GM23338 (cell line): ENCODE measurements around the gene CCS. TPM values are rescaled to one million over a fixed set of nuclear protein-coding genes. Genes with fewer than 3 reads are reported as not detected.
"Not testable (repeated sequence)": the region's sequence is repeated elsewhere in the genome, so short reads cannot be mapped to it uniquely, and the experiment has no call there.

Experiments
- ATAC-seq: fragments of 200-7000 bp; cut with Tn5 transposase; 3 replicates; pipeline ENCODE4 v1.9.1; 2020
- DNase-seq: peaks from one replicate; pipeline ENCODE4 v3.0.0-alpha.2; 2015; ENCODE audit warnings: low spot score
- H2AFZ ChIP-seq: fragments of 200-600 bp; sonication (generic); 2 replicates; pipeline ENCODE4 v1.8.0; 2016; ENCODE audit warnings: antibody characterized with exemption, mild to moderate bottlenecking, moderate library complexity
- H3F3A ChIP-seq: fragments of 200-600 bp; sonication (generic); replicated peaks from 2 replicates; pipeline ENCODE4 v1.8.0; 2017; ENCODE audit warnings: antibody characterized with exemption, mixed run types, low read depth
- H3K27ac ChIP-seq: fragments of 200-600 bp; sonication (generic); 2 replicates; pipeline ENCODE4 v1.6.1; 2016; ENCODE audit warnings: low read depth
- H3K27me3 ChIP-seq: fragments of 200-600 bp; sonication (generic); 2 replicates; pipeline ENCODE4 v1.8.0; 2016; ENCODE audit warnings: mild to moderate bottlenecking, mixed run types, moderate library complexity; ENCODE audit not compliant: insufficient read depth
- H3K36me3 ChIP-seq: fragments of 200-600 bp; sonication (generic); 2 replicates; pipeline ENCODE4 v1.8.0; 2016; ENCODE audit warnings: mild to moderate bottlenecking; ENCODE audit not compliant: insufficient read depth
- H3K4me1 ChIP-seq: fragments of 200-600 bp; sonication (generic); 2 replicates; pipeline ENCODE4 v1.8.0; 2016; ENCODE audit warnings: mild to moderate bottlenecking, moderate library complexity; ENCODE audit not compliant: insufficient read depth
- H3K4me2 ChIP-seq: fragments of 200-600 bp; sonication (generic); 2 replicates; pipeline ENCODE4 v1.7.1; 2017; ENCODE audit warnings: mixed run types
- H3K4me3 ChIP-seq: fragments of 200-600 bp; sonication (generic); 2 replicates; pipeline ENCODE4 v1.6.1; 2016; ENCODE audit warnings: mixed run types
- H3K79me2 ChIP-seq: fragments of 200-600 bp; sonication (generic); replicated peaks from 2 replicates; pipeline ENCODE4 v1.8.0; 2017; ENCODE audit warnings: mild to moderate bottlenecking; ENCODE audit not compliant: insufficient read depth
- H3K9me2 ChIP-seq: fragments of 200-600 bp; sonication (generic); 2 replicates; pipeline ENCODE4 v1.8.0; 2017; ENCODE audit not compliant: insufficient read depth
- H4K20me1 ChIP-seq: fragments of 200-600 bp; sonication (generic); replicated peaks from 2 replicates; pipeline ENCODE4 v1.8.0; 2017; ENCODE audit warnings: mild to moderate bottlenecking; ENCODE audit not compliant: insufficient read depth
- H3K27ac Mint-ChIP-seq: 2 replicates; pipeline ENCODE4 v1.8.0; 2020; ENCODE audit warnings: inconsistent platforms, mild to moderate bottlenecking, moderate library complexity, mixed read lengths
- H3K27me3 Mint-ChIP-seq: 3 replicates; pipeline ENCODE4 v1.8.0; 2022; ENCODE audit warnings: low read depth, mild to moderate bottlenecking, moderate library complexity, mixed read lengths, inconsistent platforms; ENCODE audit not compliant: insufficient read depth, poor library complexity
- H3K36me3 Mint-ChIP-seq: 3 replicates; pipeline ENCODE4 v1.8.0; 2021; ENCODE audit warnings: low read depth, mild to moderate bottlenecking, inconsistent platforms, moderate library complexity, mixed read lengths
- H3K4me1 Mint-ChIP-seq: 3 replicates; pipeline ENCODE4 v1.8.0; 2020; ENCODE audit warnings: mild to moderate bottlenecking, inconsistent platforms, mixed read lengths
- H3K4me3 Mint-ChIP-seq: 3 replicates; pipeline ENCODE4 v1.8.0; 2021; ENCODE audit warnings: moderate library complexity, mild to moderate bottlenecking, inconsistent platforms, mixed read lengths
- H3K9me3 Mint-ChIP-seq: 3 replicates; pipeline ENCODE4 v1.8.0; 2020; ENCODE audit warnings: moderate library complexity, mild to moderate bottlenecking, inconsistent platforms, mixed read lengths
- CREB1 ChIP-seq: fragments of 250-450 bp; sonication (Bioruptor Pico); IDR thresholded peaks from 2 replicates; pipeline ENCODE4 v1.5.0; 2020; ENCODE audit warnings: low read depth, mild to moderate bottlenecking, moderate library complexity
- ETS1 ChIP-seq: IDR thresholded peaks from 2 replicates; pipeline ENCODE4 v1.6.1; 2016; ENCODE audit warnings: antibody characterized with exemption
- JUNB ChIP-seq: IDR thresholded peaks from one replicate; pipeline ENCODE4 v1.6.1; 2016; ENCODE audit warnings: antibody characterized with exemption; ENCODE audit not compliant: unreplicated experiment
- NANOG ChIP-seq: IDR thresholded peaks from 2 replicates; pipeline ENCODE4 v1.6.1; 2016; ENCODE audit warnings: antibody characterized with exemption, borderline replicate concordance
- POLR2AphosphoS5 ChIP-seq: IDR thresholded peaks from 2 replicates; pipeline ENCODE4 v1.6.1; 2016; ENCODE audit warnings: antibody characterized with exemption, low read depth
- REST ChIP-seq: IDR thresholded peaks from one replicate; pipeline ENCODE4 v1.6.1; 2018; ENCODE audit warnings: antibody characterized with exemption; ENCODE audit not compliant: unreplicated experiment
- ZNF114 ChIP-seq: fragments of 250-450 bp; sonication (Bioruptor Pico); IDR thresholded peaks from 2 replicates; pipeline ENCODE4 v1.5.0; 2020; ENCODE audit warnings: mild to moderate bottlenecking, moderate library complexity
- polyA plus RNA-seq: library from polyadenylated mRNA; unstranded; fragments of >200 nt; fragmentation: Nextera tagmentation; extraction: Ambion mirVana; gene quantifications from 2 replicates; pipeline ENCODE4 v1.2.1, GENCODE V29; 2016
- total RNA-seq: library from RNA; depleted of rRNA; stranded (reverse); fragments of >200 nt; shearing (Covaris generic); gene quantifications from 2 replicates; pipeline ENCODE4 v1.2.3, GENCODE V29; 2014
- TF ChIP-seq, protein P1 (sequence below), 2 experiments: fragments of 200-600 bp in 1 of 2; sonication (generic) in 1 of 2; conservative IDR thresholded peaks; 2 replicates each; pipeline versions ENCODE4 v1.5.1 to v1.6.1; 2016 to 2017; ENCODE audit warnings: antibody characterized with exemption in 2 of 2, low read depth in 2 of 2, mild to moderate bottlenecking in 2 of 2, moderate library complexity in 1 of 2

CCS gene
- total and polyA plus RNA-seq, 2 experiments from 2014 or later: 36.1 to 60.7 TPM

DNA sequence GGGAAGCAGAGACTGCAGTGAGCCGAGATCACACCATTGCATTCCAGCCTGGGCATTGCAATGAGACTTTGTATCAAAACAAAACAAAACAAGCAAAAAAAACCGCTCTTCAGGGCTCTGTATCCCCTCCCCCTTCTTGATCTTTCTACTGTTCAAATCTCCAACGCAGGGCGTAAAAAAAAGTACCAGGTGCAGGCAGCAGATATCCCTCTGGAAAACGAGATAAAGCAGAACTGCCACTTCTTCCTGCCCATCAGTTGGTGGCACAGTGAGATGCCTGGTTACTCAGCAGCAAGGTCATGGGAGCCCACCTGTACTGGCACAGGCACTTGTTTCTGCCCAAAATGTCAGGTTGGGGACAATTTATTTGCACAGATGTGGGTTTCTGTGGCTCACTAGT lies 11.2 kb downstream of the CCS start (continued):
- TF ChIP-seq ETS1: no peak
- no peak for TF ChIP-seq REST
- TF ChIP-seq NANOG: no peak
- TF ChIP-seq, protein P1, sequence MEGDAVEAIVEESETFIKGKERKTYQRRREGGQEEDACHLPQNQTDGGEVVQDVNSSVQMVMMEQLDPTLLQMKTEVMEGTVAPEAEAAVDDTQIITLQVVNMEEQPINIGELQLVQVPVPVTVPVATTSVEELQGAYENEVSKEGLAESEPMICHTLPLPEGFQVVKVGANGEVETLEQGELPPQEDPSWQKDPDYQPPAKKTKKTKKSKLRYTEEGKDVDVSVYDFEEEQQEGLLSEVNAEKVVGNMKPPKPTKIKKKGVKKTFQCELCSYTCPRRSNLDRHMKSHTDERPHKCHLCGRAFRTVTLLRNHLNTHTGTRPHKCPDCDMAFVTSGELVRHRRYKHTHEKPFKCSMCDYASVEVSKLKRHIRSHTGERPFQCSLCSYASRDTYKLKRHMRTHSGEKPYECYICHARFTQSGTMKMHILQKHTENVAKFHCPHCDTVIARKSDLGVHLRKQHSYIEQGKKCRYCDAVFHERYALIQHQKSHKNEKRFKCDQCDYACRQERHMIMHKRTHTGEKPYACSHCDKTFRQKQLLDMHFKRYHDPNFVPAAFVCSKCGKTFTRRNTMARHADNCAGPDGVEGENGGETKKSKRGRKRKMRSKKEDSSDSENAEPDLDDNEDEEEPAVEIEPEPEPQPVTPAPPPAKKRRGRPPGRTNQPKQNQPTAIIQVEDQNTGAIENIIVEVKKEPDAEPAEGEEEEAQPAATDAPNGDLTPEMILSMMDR (conservative IDR thresholded peaks at IDR 0.05; ENCODE audit: low read depth in 2 of 2): no peak
- TF ChIP-seq ZNF114 (CRISPR knock-in tag): no peak
- TF ChIP-seq POLR2AphosphoS5: no peak
- TF ChIP-seq CREB1 (CRISPR knock-in tag): no peak
- TF ChIP-seq JUNB: no peak

DNA sequence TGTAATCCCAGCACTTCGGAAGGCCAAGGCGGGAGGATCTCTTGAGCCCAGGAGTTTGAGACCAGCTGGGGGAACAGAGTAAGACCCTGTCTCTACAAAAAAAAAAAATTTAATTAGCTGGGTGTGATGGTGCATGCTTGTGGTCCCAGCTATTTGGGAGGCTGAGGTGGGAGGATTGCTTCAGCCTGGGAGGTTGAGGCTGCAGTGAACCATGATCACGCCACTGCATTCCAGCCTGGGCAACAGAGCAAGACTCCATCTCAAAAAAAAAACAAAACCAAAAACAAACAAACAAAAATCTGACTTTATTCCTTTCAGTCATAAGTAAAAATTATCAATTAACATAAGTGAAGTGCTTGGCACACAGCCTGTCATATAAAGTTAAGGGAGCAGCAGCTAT lies 13.6 kb downstream of the CCS start:
- not testable (repeated sequence) for H2AFZ ChIP-seq, H3K27ac ChIP-seq, H3K9me2 ChIP-seq, DNase-seq, H3K27me3 Mint-ChIP-seq, H3K9me3 Mint-ChIP-seq, ATAC-seq, H3K27me3 ChIP-seq, H3K4me1 Mint-ChIP-seq, H3K4me3 ChIP-seq, H4K20me1 ChIP-seq, H3F3A ChIP-seq, H3K36me3 ChIP-seq, H3K4me3 Mint-ChIP-seq, H3K4me1 ChIP-seq, H3K27ac Mint-ChIP-seq, H3K79me2 ChIP-seq, H3K4me2 ChIP-seq
- H3K36me3 Mint-ChIP-seq: peaks cover 20% of the 10 kb centered on the region; the same call in 2 of the 3 replicates
